OCI-LY3 (cell line): ENCODE results near the gene PMIS2.

Experiments used
- H2AFZ ChIP-seq: fragments of 200-600, 300-600 bp; shearing (Covaris generic); 2 replicates; pipeline ENCODE4 v1.6.0; 2014; ENCODE audit warnings: antibody characterized with exemption, low read depth, low read length
- H3K27ac ChIP-seq: fragments of 200-600, 300-600 bp; sonication (generic); 2 replicates; pipeline ENCODE4 v1.5.1; 2014; ENCODE audit warnings: mild to moderate bottlenecking, low read length, moderate library complexity, mixed read lengths
- H3K27me3 ChIP-seq: fragments of 200-600, 300-600 bp; sonication (generic); 2 replicates; pipeline ENCODE4 v1.6.1; 2014; ENCODE audit warnings: low read depth, low read length, mixed read lengths
- H3K36me3 ChIP-seq: fragments of 200-600, 300-600 bp; sonication (generic); replicated peaks from 2 replicates; pipeline ENCODE3; 2014; ENCODE audit warnings: low read depth, low read length, mixed read lengths
- H3K4me1 ChIP-seq: fragments of 300-600, 200-600 bp; sonication (generic); 2 replicates; pipeline ENCODE4 v1.6.1; 2014; ENCODE audit warnings: low read length, mixed read lengths
- H3K4me2 ChIP-seq: fragments of 200-600, 300-600 bp; sonication (generic); 2 replicates; pipeline ENCODE4 v1.6.1; 2014; ENCODE audit warnings: low read length, mixed read lengths
- H3K4me3 ChIP-seq: fragments of 300-600, 200-600 bp; sonication (generic); 2 replicates; pipeline ENCODE4 v1.5.1; 2014; ENCODE audit warnings: antibody characterized with exemption, mild to moderate bottlenecking, low read length, moderate library complexity
- H3K79me2 ChIP-seq: fragments of 300-600, 200-600 bp; shearing (Covaris generic); 2 replicates; pipeline ENCODE4 v1.6.1; 2014; ENCODE audit warnings: mild to moderate bottlenecking, low read length, mixed read lengths
- H3K9ac ChIP-seq: fragments of 300-600, 200-600 bp; shearing (Covaris generic); 2 replicates; pipeline ENCODE4 v1.6.0; 2014; ENCODE audit warnings: mild to moderate bottlenecking, low read length, moderate library complexity
- H3K9me3 ChIP-seq: fragments of 200-600, 300-600 bp; shearing (Covaris generic); 2 replicates; pipeline ENCODE4 v1.6.1; 2014; ENCODE audit warnings: low read length, mixed read lengths; ENCODE audit not compliant: insufficient read depth
- H4K20me1 ChIP-seq: fragments of 200-600, 300-600 bp; sonication (generic); 2 replicates; pipeline ENCODE4 v1.6.1; 2016; ENCODE audit warnings: low read length, mixed read lengths; ENCODE audit not compliant: insufficient read depth
- CTCF ChIP-seq: fragments of 200-600, 300-600 bp; sonication (generic); IDR thresholded peaks from 2 replicates; pipeline ENCODE4 v1.5.1; 2014; ENCODE audit warnings: antibody characterized with exemption, low read length, low read depth
- EZH2phosphoT487 ChIP-seq: fragments of 200-600 bp; shearing (Covaris generic); IDR thresholded peaks from 2 replicates; pipeline ENCODE4 v1.6.1; 2018; ENCODE audit warnings: antibody characterized with exemption, mixed run types, low read depth

The PMIS2 gene

GRCh38 chr19:35585848-35586247, at the start of gene PMIS2:
PMIS2 (plus strand) TSS chr19:35586173; CDS start chr19:35586260, 87 bp downstream.
- Histone ChIP-seq H3K4me2 (no peak within 1 kb of the TSS), H3K79me2 (no peaks in the 10 kb centered on the region), H4K20me1 (no peaks in the 10 kb centered on the region), H3K36me3 (no peaks in the 10 kb centered on the region), H2AFZ (no peak within 1 kb of the TSS), H3K4me3 (no peak within 1 kb of the TSS), H3K9me3 (no peaks in the 10 kb centered on the region), H3K4me1 (no peaks in the 10 kb centered on the region), H3K9ac (no peak within 1 kb of the TSS), H3K27me3 (peaks cover 23% of the 10 kb centered on the region), H3K27ac (no peak within 1 kb of the TSS)
- TF ChIP-seq EZH2phosphoT487 (no peak), CTCF (no peak)

GRCh38 chr19:35539314-35539713, 46.7 kb upstream of the PMIS2 start:
- H2AFZ ChIP-seq, result no peak overlapping the region
- peaks cover 6% of the 10 kb centered on the region for H3K36me3 ChIP-seq
- no peak overlapping the region for H3K9ac ChIP-seq
- TF ChIP-seq EZH2phosphoT487, result no peak
- no peak overlapping the region for H3K4me2 ChIP-seq
- H3K79me2 ChIP-seq, result peaks cover 7% of the 10 kb centered on the region
- H4K20me1 ChIP-seq, result no peaks in the 10 kb centered on the region
- H3K27ac ChIP-seq, result no peak overlapping the region
- H3K9me3 ChIP-seq, result no peaks in the 10 kb centered on the region
- H3K4me1 ChIP-seq, result peaks cover 4% of the 10 kb centered on the region
- H3K27me3 ChIP-seq, result no peaks in the 10 kb centered on the region
- H3K4me3 ChIP-seq, result no peak overlapping the region

GRCh38 chr19:35539850-35540249, 46.1 kb upstream of the PMIS2 start:
- Histone ChIP-seq H3K36me3 (peaks cover 6% of the 10 kb centered on the region), H3K4me2 (no peak overlapping the region), H3K4me3 (no peak overlapping the region), H3K27ac (no peak overlapping the region), H3K79me2 (peaks cover 13% of the 10 kb centered on the region), H4K20me1 (no peaks in the 10 kb centered on the region), H3K27me3 (no peaks in the 10 kb centered on the region), H3K9ac (no peak overlapping the region), H2AFZ (no peak overlapping the region), H3K4me1 (peaks cover 8% of the 10 kb centered on the region), H3K9me3 (no peaks in the 10 kb centered on the region)
- no peak for TF ChIP-seq CTCF
- no peak for TF ChIP-seq EZH2phosphoT487

- Histone ChIP-seq H3K27me3 (no peaks in the 10 kb centered on the region), H3K4me1 (peaks cover 8% of the 10 kb centered on the region), H4K20me1 (no peaks in the 10 kb centered on the region), H3K4me2 (no peak overlapping the region), H3K79me2 (peaks cover 17% of the 10 kb centered on the region), H3K4me3 (no peak overlapping the region), H2AFZ (no peak overlapping the region), H3K27ac (no peak overlapping the region), H3K36me3 (peaks cover 6% of the 10 kb centered on the region), H3K9me3 (no peaks in the 10 kb centered on the region), H3K9ac (no peak overlapping the region)
- TF ChIP-seq EZH2phosphoT487, result no peak
Observed at GRCh38 chr19:35540356-35540927, 45.5 kb upstream of the PMIS2 start.

- Histone ChIP-seq H3K79me2 (peaks cover 35% of the 10 kb centered on the region), H3K9me3 (no peaks in the 10 kb centered on the region), H3K27ac (no peak overlapping the region), H3K4me2 (no peak overlapping the region), H3K36me3 (peaks cover 12% of the 10 kb centered on the region), H3K4me3 (no peak overlapping the region), H3K4me1 (peaks cover 15% of the 10 kb centered on the region), H3K27me3 (no peaks in the 10 kb centered on the region), H3K9ac (no peak overlapping the region), H4K20me1 (no peaks in the 10 kb centered on the region), H2AFZ (no peak overlapping the region)
- TF ChIP-seq CTCF (no peak), EZH2phosphoT487 (no peak)
Observed at GRCh38 chr19:35542209-35542608, 43.8 kb upstream of the PMIS2 start.
